ENCODE results near the gene MYO7B.

DNA sequence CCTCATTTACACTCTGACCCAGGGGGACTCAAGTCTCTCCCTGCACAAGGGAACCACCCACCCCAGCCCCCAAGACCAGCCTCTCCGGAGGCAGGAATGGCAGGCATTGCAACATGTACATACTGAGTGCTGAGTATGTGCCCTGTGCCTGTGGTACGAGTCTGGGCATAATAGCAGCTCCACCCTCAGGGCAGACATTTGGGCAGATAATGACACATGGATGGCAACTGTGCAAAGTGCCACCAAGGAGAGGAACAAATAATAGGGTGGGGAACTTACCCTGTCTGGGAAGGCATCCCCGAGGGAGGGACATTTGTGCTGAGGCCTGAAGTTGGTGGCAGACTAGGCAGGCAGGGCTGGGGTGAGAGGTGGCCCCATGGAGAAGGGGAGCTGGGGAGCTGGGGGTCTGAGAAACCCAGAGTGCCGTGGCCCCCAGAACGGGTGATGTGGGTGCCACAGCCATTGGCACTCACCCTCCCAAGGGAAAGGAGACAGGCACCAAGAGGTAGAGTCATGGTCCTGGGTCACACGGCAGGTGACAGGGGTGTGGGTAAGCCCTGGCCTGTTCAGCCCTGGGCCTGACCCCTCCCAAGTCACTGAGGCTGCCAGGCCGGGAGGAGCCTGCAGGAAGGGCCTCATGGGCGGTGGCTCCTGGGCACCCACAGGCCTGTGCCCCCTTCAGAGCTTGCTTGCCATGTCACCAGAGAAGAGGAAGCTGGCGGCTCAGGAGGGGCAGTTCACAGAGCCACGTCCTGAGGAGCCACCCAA is 94.8 kb downstream of the MYO7B start:
- TF ChIP-seq, protein P1, sequence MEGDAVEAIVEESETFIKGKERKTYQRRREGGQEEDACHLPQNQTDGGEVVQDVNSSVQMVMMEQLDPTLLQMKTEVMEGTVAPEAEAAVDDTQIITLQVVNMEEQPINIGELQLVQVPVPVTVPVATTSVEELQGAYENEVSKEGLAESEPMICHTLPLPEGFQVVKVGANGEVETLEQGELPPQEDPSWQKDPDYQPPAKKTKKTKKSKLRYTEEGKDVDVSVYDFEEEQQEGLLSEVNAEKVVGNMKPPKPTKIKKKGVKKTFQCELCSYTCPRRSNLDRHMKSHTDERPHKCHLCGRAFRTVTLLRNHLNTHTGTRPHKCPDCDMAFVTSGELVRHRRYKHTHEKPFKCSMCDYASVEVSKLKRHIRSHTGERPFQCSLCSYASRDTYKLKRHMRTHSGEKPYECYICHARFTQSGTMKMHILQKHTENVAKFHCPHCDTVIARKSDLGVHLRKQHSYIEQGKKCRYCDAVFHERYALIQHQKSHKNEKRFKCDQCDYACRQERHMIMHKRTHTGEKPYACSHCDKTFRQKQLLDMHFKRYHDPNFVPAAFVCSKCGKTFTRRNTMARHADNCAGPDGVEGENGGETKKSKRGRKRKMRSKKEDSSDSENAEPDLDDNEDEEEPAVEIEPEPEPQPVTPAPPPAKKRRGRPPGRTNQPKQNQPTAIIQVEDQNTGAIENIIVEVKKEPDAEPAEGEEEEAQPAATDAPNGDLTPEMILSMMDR (IDR thresholded peaks at IDR 0.05), result no peak
- no peak for TF ChIP-seq POLR2A (IDR thresholded peaks at IDR 0.05)

Measured in uterus (tissue), 2 donors.